ENCODE results near the gene KDM4B.

The KDM4B gene

DNA sequence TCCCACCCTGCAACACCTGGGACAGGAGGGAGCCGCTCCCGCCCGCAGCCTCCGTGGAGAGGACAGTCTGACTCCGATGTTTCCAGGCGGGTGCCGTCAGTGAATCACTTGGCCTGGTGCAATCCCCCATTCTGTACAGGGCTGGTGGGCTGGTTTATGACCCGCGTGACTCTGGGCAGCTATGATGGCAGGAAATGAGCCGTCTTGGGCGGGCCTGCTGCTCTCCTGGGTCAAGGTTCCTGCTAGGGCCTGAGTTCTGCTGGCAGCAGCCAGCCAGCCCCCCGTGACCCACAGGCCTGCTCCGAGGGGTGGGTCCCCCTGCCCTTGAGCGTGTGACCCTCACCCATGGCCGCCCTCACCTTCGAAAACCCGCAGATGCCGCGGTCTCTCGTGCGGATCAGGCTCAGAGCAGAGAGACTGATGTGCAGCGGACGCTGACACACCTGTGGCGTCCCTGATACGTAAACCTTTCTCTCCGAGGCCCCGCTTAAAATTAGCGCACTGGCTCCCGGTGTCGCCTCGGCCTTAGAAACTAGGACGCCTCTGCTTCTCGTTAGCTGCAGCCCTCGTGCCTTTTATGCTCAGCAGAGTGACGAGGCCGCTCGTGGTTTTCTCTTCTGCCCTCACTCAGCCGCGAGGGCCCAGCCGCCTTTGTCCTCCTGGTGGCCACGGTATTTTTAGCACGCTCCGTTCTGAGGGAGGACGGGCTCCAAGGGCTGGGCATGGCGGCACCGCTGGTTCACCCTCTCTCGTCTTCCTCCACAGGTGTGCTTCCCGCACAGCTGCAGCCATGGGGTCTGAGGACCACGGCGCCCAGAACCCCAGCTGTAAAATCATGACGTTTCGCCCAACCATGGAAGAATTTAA, 63.4 kb downstream of the KDM4B start:
- DNase-seq (ENCODE audit: low read depth in 2 of 2), result no peak

DNA sequence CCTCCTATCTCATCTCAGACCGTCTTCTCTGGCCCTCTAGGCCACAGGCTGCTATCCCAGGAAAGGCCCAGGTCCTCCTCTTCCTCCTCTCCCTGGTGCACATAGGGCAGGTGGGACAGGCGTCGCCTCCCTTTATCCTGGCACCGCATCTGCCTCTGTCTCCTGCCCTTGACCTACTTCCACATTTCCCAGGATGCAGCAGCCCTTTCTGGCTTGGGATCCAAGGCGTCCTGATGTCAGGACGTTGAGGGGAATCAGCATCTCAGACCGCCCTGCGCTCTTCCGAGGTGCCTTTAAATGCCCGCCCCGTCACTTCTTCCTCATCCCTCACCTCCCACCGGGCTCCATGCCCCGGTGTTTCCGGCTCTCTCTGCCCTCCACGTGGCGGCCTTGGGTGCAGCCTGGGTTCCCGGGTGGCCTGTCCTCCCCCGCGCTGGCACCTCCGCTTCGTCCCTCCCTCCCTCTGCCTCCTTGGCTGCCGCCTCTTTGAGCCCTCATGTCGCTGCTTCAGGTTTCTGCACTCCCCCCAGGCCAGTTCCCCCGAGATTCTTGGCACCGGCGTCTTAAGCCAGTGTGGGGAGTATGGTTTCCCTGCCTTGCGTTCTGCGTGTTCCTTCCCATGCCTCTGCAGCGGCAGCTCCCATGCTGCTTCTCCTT, 66.3 kb downstream of the KDM4B start:
- DNase-seq (ENCODE audit: low read depth in 2 of 2), result no peak

DNA sequence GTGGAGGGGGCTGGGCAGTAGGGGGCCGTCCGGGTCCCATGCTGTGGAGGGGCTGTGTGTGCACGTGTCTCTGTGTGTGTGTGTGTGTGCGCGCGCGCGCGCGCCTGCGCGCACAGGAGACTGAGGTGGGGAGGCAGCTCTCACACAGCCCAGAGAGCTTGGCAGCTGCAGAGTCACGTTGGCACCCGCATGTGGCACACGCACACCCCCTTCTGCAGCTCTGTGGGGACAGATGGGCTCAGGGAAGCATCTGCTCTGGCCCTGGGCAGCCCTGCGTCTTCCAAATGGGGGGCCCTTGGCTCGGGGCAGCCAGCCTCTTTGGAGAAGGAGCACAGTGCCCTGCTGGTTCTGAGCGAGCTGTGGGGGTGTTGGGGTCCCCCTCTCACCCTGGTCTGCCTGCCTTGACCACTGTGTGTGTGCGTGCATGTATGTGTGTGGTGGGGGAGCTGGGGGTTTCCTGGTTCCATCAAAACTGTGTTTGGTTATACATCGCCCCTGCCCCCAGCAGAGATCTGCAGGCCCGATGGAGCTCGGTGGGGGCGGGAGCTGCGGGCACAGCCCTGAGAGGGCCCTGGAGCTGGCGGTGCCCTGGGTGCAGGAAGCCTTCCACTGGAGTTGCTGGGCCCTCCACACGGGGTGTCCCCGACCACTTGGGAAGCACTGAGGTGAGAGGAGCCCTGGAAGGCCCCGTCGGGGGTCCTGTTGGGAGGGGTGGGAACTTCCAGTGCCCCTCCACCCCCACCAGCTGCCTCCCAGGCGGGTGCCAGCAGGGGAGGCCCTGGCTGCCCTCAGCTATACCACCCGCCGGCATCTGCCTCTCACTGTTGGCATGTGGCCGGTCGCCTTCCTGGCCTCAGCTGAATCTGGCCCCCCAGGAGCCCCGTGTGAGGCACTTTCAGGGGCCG, 67.1 kb downstream of the KDM4B start:
- DNase-seq (ENCODE audit: low read depth in 2 of 2), result no peak

DNA sequence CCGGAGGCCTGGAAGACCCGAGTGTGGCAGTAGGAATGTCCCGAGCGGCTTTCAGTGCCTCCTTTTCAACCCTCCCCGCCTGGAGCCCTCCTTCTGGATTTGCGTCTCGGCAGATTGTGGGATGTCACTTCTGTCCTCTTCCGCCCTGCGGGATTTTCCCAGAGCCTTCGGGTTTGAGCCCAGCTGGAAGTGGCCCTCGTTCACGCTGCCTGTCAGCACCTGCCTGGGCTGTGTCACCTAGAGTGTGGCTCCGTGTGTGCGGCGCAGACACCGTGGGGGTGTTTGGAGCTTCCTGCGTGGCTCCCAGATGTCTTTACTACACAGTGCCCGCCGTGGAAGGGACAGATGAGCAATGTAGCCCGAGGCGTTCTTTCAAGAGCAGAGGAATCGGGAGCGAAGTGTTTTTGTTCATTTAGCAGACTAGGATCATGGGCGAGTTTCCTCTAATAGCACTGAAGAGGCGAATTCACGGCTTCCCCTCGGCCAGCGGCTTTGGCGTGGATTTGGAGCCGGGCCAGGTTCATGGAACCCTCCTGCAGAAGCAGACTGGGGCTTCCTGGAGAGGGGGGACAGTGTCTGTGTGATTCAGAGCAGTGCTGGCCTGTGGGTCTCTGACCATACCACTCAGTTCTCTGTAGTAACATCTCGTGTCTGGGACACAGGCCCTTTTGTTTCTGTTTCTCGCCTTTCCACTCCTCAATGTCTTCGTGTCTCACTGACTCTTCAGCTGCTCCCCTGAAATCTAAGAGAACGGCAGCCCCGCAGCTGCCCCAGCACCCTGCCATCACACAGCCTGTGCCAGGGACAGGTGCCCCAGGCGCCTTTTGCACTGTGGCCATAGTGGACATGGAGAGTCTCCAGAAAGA, 68.0 kb downstream of the KDM4B start:
- no peak for DNase-seq (ENCODE audit: low read depth in 2 of 2)

DNA sequence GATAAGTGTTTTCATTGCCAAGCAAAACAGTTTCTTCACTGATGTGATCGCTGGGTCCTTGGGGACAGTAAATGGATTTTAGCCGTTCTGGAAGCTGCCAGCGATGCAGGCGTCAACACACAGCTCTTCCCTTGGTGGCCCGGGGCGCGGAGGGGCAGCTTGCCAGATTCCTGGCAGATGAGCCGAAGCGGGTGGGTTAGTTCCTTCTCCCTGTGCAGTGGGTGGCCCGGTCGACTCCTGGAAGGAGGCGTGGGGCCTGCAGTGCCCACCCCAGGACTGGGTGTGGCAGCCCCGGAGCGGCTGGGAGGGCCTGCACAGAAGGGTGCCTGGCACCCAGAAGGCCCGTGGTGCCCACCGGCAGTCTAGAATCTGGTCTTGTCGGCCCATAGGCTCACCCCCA, 69.0 kb downstream of the KDM4B start:
- DNase-seq (ENCODE audit: low read depth in 2 of 2), result no peak

DNA sequence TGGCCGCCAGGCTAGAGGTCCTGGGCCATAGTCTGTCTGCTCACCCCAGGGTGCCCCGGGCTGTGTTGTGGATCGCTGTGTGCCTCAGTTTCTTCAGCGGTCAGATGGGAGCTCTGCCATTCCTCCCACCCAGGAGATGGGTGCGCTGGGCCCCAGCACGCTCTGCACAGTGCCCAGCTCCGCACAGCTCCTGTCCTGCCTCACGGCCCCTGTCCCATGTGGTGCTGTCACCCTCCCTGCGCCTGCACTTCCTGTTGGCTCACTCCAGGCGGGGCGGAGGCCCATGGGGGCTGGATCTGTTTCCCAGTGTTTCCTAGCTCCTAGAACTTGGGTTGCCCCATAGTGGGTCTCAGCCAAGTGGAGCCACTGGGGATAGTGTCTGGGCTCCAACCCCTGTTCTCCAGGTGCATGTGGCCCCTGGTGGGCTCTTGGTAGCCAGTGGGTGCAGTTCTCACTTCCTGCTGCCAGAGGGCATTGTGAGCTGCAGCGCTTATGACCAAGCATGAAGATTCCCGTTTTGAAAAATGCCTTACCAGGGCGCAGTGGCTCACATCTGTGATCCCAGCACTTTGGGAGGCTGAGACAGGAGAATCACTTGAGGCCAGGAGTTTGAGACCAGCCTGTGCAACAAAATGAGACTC, 69.8 kb downstream of the KDM4B start:
- DNase-seq (ENCODE audit: low read depth in 2 of 2), result no peak

DNA sequence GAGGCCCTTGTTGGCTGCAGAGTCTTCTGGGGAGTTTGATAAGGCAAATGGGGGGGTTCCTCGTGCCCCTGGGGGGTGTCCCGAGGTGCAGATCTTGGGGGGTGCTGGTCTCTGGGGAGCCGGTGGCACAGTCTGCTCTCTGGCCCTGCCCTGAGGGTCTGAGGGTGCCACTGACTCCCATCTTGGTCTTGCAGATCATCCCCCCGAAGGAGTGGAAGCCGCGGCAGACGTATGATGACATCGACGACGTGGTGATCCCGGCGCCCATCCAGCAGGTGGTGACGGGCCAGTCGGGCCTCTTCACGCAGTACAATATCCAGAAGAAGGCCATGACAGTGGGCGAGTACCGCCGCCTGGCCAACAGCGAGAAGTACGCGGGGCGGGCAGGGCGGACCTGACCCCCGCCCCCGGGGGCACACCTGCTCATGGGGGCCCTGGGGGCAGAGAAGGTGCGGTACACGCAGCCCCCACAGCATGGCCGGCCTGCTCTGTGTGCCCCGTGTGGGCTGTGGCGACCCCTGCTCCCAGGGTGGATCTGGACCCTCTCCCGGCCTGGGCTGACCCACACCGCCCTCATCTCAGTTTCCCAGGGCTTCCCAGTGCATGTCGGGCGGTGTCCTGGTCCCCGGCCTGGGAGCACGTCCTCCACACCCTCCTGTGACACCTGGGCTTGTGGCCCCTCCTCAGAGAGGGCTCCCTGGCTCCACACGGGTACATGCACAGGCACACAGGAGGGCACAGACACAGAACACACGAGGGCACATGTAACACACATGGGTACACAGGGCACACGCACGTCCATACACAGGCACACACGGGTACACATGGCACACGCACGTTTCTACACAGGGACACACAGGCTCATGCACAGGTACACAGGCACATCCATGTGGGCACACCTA, 71.0 kb downstream of the KDM4B start:
- no peak for DNase-seq (ENCODE audit: low read depth in 2 of 2)

DNA sequence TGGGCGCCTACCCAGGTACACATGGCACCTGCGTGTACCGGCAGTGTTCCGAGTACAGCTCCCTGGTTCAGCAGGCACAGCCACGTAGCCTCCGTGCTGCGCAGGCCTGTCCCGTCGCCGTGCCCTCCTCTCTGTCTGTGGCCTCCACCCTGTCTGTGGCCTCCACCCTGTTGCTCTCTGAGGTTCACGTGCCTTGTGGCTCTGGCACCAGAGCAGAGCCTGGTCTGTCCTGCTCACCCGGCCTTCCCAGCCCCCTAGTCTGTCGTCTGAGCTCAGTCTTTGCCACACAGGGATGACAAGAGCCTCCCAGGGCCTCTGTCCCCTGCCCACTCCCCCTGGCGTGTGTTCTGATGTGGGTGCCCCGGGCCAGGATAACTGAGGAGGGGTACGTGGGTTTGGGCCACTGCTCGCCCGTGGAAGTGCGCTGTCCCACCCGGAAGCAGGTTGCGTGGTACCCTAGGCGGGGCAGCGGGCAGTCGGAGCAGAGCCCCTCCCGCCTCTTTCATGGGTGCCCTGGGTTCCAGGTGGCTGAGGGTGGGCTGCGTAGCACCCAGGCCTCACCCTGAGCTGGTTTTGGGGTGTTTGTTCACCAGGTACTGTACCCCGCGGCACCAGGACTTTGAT, 71.7 kb downstream of the KDM4B start:
- DNase-seq (ENCODE audit: low read depth in 2 of 2), result no peak

DNA sequence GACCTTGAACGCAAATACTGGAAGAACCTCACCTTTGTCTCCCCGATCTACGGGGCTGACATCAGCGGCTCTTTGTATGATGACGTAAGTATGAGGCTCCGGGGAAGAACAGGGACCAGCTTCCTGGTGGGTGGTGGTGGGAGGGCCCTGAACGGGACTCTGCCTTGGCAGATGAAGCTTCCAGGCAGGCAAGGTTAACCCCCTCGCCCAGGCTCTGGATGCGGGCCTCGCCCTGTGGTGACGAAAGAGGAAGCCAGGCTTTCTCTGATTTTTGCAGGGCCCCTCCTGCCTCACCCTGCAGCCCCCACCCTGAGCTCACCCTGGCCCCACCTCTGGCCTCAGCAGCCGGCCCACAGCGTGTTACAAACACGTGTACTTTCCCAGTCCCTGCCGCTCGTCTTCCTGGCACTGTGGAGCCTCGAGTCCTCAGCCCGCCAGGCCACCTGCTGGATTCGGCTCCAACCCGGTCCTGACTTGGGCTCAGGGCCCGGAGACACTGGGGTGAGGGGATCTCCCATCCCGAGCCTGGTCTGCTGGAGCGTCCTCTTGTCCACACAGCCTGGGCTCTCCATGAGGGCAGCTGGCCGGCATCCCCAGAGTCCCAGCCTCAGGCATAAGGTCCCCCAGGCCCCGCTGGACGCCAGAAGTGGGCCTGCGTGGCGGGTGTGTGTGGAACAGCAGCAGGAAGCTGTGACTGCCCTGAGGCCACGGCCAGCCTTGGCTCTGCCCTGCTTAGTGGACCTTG, 72.4 kb downstream of the KDM4B start:
- DNase-seq (ENCODE audit: low read depth in 2 of 2), result no peak

DNA sequence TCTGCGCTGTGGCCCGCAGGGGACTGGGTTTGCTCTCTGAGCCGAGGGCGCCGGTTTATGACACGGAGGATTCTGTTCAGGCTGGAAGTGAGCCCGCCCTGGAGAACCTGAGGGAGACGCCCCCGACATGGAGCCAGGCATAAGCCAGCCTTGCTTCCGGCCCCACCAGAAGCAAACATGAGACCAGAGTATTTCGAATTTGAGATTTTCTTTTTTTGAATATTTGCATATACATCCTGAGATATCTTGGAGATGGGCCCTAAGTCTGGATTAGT, 72.9 kb downstream of the KDM4B start:
- no peak for DNase-seq (ENCODE audit: low read depth in 2 of 2)

DNA sequence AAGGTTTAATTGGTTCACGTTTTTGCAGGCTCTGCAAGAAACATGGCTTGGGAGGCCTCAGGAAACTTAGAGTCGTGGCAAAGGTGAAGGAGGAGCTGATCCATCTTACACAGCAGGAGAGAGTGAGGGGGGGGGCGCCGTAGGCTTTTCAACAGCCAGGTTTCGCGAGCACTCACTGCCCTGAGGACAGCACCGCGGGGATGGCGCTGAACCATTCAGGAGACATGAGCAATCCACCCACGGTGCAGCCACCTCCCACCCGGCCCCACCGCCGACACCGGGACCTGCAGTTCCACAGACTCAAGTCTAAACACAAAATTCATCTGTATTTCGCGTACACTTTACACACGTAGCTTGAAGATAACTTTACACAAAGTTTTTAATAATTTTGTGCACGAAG, 73.6 kb downstream of the KDM4B start:
- DNase-seq (ENCODE audit: low read depth in 2 of 2), result no peak

DNA sequence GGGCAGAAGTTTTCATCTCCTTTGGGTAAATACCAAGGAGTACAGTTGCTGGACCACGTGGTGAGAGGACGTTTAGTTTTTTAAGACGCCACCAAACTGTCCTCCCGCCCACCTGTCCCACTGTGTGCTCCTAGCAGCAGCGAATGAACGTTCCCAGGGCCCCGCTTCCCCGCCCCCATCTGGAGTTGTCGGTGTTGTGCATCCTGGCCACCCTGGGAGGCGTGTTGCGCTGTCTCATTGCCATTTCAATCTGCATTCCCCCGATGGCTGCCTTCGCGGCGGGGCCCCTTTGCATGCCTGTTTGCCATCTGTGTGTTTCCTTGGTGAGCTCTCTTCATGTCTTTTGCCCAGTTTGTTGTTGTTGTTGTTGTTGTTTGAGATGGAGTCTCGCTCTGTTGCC, 76.1 kb downstream of the KDM4B start:
- no peak for DNase-seq (ENCODE audit: low read depth in 2 of 2)

DNA sequence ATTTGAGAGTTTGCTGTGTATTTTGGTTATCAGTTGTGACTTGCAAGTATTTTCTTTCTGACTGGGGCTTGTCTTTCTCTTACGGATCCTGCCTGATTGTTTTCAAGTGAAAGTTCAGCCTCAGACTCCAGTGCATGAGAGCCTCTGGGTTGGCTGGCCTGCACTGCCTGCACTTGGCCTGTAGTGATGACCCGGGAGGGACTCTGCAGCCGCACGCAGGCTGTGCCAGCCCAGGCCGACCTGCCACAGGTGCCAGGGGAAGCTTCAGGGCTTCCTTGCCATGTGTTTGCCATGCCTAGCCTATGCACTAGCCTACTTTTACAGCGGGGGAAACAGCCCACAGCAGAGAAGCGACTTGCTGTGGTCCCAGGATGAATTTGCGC, 77.0 kb downstream of the KDM4B start:
- no peak for DNase-seq (ENCODE audit: low read depth in 2 of 2)

DNA sequence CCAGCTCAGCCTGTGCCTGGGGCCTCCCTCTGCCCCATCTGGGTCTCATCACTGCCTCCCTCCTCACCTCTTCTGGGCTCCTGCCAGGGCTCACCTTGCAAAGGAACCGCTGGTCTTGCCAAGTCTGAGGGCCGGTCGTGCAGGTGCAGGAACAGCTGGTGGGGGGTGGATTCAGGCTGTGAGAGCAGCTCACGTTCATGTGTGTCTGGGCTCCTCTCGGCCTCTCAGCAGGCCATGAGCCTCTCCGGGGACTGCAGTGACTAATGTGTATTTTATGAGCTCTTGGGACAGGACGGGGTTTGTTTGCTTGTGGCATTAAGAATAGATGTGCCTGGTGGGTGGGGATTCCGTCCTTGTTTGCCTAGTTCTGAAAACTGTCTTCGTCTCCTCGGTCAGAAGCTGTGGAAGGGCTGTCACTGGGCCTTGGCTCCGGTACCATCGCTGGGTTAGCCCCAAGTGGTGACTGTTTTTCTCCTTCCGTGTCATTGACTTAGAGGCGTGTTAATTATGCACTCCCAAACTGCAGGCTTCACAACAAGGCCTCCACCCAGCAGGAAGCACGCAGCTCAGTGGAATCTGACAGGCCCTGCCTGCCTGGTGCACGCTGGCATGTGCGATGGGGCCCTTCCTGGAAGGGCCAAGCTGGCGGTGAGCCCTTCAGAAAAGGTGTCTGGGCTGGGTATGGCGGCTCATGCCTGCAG, 77.6 kb downstream of the KDM4B start:
- no peak for DNase-seq (ENCODE audit: low read depth in 2 of 2)

DNA sequence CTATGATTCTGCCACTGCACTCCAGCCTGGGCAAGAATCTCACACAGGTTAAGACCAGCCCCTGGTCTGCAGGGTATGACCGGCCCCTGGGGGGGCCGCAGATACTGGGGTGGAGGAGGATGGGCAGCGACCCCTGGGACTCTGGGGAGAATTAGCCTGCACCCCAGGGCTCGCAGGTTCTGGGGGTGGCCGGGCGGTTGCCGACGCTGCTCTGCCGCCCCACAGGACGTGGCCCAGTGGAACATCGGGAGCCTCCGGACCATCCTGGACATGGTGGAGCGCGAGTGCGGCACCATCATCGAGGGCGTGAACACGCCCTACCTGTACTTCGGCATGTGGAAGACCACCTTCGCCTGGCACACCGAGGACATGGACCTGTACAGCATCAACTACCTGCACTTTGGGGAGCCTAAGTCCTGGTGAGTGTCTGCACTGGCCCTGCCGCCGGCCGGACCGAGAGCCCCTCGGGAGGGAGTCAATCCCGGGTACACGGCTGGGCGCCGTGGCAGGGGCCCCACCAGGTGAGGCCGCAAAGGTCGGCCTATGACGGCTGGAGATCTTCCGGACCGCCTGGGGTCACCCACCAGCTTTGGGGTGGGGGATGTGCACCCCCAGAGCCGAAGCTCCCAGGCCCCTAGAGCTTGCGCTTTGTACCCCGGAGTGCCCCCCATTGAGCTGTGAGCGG, 78.5 kb downstream of the KDM4B start:
- no peak for DNase-seq (ENCODE audit: low read depth in 2 of 2)

DNA sequence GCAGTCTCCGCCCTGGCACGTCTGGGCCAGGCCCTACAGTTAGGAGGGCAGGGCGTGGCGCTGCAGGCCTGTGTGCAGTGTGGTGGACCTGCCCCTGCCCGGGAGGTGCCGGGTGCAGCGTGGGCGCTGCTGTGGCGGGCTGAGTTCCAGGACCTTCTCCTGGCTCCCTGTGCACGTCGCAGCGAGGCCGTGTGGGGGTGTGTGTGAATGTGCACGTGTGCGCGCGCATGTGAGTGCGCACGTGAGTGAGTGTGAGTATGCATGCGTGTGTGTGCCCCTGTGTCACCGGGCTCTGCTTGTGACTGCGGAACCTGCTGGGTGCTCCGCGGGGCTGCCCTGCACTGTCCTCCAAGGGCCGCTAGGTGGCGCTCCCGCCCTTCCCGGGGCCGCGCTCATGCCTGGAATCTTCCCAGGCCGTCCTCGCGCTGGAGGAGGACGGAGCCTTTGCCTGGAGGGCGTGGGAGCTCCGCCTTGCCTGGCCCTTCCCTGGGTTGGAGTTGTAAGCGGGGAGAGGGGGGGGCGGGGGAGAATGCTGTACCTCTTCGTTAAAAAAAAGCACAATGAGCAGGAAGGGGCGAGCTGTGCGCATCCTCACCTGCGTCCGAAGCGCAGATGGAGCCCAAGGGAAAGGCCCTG, 79.3 kb downstream of the KDM4B start:
- peak; percentile 41 to 63 for DNase-seq (ENCODE audit: low read depth in 2 of 2)

All from stimulated activated CD4-positive, alpha-beta T cell treated with anti-CD3 and anti-CD28 coated beads, Interleukin-4, amount 100 ng/mL, for 48 hours (primary cell).